Limb (tissue), 2 donors: ENCODE data around the gene SERTAD3.
"Not testable (repeated sequence)": the region's sequence is repeated elsewhere in the genome, so short reads cannot be mapped to it uniquely, and the experiment has no call there.

Experiments used
- DNase-seq, 2 donors: peaks; one replicate each; pipeline ENCODE4 v3.0.0-alpha.2; 2016; ENCODE audit errors: extremely low spot score in 2 of 2

Gene SERTAD3, protein sequence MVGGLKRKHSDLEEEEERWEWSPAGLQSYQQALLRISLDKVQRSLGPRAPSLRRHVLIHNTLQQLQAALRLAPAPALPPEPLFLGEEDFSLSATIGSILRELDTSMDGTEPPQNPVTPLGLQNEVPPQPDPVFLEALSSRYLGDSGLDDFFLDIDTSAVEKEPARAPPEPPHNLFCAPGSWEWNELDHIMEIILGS

DNA sequence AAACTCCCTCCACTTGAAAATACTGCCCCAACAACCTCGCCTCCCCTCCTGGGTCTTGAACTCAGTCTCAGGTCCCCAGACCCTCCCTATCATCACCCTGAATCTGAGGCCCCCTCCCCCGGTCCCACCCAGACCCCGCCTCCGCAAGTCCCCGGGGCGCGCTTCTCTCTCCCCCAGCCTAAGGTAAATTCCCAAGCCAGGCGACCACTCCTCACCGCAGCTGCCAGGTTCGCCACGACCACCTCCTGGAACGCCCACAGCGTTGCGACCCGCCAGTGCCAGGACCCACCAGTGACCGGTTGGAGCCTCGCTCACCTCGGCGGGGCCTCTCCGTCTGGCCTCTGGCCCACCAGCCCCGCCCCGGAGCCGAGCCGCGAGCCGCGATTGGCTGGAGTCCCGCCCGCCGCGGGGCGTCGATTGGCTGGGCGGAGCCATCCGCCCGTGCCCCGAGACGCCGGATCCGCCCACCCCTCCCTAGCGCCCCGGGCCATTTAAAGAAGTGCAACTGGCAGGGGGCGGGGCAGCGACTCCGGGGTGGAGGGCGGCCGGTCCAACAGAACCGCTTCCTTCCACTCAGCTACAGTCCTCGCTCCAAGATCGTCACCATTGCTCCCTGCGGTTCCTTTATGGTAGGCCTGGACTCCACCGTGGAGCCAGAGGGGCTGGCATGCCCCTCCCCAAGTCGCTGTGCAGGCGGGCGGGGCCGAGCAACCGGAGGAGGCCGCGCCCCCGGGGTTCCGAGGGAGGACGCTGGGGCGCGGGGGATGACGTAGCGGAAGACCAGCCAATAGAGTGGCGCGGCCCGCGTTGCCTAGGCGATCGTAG, at the start of gene SERTAD3:
Gene SERTAD3, minus strand, starts transcription at position 336 of the 825 bp plus-strand sequence. CDS start 2,255 bp downstream, outside the sequence.
- DNase-seq, result peak; percentile 98 to 99

DNA sequence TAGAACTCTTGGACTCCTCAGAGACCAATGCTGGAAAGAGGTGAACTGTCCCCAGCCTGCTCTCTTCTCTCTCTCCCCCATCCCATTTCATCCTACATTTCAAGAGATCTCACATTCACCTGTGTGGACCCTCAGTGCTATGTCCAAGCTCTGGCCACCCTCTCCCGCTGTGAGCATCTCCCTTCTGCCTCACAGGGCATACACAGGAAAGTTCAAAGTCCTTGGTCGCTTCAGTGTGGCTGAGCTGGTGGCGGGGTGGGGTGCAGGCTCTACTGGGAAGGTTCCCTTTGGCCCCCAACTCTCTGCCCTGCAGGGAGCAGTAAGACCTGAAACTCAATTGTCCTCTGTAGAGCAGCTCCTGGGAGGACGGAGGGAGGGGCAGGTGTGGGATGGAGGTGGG, 49.6 kb upstream of the SERTAD3 start:
- DNase-seq, result no peak

DNA sequence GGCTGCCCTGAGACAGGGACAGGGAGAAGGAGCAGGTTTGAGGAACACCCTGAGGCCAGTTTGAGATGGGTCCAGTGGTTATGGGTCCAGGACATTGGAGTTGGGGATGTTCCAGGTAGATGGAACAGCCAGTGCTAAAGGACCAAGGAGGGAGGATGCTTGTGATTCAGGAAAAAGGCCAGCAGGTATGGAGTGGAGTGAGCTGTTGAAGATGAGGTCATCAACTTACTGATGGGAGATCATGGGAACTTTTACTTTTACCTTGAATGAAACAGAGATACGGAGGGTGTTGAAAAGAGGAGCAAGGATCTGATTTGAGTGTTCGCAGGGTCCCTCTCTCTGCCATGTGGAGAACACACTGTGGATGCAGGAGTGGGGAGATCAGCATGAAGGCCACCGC, 48.1 kb upstream of the SERTAD3 start:
- no peak for DNase-seq

DNA sequence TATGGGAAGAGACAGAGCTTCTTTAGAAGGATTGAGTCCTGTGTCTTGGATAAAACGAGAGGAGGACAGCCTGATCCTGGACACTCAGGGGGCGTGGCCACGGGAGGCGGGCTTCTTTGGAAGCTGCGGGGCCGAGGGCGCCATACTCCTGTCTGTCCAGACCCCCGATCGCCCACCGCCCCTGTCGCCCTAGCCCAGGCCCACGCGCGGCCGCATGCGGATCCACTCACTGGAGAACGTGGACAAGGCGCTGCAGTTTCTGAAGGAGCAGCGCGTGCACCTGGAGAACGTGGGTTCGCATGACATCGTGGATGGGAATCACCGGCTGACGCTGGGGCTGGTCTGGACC, 45.7 kb upstream of the SERTAD3 start:
- no peak for DNase-seq

DNA sequence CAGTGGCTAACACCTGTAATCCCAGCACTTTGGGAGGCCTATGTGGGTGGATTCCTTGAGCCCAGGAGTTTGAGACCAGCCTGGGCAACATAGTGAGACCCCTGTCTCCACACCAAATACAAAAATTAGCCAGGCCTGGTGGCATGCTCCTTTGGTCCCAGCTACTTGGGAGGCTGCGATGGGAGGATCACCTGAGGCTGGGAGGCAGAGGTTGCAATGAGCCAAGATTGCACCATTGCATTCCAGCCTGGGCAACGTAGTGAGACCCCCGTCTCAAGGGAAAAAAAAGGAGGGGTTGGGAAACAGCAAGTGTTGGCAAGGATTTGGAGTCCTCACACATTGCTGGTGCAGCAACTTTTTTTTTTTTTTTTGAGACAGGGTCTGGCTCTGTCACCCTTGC, 41.9 kb upstream of the SERTAD3 start:
- no peak for DNase-seq

DNA sequence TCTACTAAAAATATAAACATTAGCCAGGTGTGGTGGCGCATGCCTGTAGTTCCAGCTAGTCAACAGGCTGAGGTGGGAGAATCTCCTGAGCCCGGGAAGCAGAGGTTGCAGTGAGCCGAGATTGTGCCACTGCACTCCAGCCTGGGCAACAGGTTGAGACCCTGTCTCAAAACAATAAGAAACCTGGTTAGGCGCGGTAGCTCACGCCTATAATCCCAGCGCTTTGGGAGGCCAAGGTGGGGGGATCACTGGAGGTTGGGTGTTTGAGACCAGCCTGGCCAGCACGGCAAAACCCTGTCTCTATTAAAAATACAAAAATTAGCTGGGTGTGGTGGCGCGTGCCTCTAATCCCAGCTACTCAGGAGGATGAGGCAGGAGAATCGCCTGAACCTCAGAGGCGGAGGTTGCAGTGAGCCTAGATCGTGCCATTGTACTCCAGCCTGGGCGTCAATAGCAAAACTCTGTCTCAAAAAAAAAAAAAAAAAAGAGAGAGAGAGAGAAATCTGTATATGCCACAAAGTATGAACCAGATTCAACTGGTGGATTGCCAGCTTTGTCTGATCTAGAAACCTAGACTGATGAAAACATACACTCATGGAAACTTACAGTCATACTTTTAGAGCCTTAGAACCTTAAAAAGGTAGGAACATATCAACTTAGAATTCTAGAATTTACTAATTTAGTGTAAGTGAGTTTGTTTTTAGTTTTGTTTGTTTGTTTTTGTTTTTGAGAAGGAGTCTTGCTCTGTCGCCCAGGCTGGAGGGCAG, 31.9 kb upstream of the SERTAD3 start:
- not testable (repeated sequence) for DNase-seq

DNA sequence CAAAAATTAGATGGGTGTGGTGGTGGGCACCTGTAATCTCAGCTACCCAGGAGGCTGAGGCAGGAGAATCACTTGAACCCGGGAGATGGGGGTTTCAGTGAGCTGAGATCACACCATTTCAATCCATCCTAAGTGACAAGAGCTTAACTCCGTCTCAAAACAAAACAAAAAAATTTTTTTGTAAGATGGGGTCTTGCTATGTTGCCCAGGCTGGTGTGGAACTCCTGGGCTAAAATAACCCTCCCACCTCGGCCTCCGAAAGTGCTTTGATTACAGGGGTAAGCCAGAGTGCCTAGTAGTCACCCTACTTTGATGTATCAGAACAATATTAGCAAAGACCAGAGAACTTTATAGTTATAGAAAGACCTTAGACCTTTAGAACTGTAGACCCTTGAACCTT, 30.6 kb upstream of the SERTAD3 start:
- DNase-seq, result no peak

DNA sequence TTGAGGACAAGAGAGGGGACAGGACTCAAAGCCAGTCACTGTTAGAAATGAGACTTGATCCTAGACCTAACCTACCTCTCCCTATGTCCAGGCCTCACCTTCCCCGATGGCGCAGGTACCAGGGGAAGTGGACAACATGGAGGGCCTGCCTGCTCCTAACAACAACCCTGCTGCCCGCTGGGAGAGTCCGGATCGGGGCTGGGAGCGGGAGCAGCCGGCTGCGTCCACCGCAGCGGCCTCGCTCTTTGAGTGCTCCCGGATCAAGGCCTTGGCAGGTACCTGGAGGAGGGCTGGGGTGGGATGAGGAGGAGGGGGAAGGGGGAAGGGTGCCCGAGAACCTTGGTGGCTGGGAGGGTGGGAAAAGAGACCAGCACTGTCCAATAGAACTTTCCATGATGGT, 28.4 kb upstream of the SERTAD3 start:
- no peak for DNase-seq

DNA sequence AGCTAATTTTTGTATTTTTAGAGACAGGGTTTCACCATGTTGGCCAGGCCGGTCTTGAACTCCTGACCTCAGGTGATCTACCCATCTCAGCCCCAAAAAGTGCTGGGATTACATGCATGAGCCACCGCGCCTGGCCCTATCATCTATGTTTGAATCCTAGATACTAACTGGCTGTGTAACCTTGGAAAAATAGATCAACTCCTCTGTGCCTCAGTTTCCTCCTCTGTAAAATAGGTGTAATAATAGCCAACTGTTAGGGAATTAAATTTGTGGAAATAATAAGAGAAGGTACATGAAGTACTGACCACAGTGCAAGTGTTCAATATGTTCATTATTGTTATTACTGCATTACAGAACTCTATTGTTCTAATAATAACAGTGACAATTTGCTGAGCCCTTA, 27.0 kb upstream of the SERTAD3 start:
- no peak for DNase-seq

DNA sequence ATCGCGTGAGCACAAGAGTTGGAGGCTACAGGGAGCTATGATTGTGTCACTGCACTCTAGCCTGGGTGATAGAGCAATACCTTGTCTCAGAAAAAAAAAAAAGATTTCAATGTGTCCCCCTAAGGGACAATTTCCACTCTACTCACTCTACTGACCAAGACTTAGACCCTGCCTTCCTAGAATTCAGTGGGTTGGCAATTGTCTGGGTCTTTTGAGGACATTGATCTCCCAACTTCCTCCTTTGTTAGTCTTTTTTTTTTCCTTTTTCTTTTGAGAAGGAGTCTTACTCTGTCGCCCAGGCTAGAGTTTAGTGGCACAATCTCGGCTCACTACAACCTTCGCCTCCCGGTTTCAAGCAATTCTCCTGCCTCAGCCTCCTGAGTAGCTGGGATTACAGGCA, 24.9 kb upstream of the SERTAD3 start:
- DNase-seq, result no peak

DNA sequence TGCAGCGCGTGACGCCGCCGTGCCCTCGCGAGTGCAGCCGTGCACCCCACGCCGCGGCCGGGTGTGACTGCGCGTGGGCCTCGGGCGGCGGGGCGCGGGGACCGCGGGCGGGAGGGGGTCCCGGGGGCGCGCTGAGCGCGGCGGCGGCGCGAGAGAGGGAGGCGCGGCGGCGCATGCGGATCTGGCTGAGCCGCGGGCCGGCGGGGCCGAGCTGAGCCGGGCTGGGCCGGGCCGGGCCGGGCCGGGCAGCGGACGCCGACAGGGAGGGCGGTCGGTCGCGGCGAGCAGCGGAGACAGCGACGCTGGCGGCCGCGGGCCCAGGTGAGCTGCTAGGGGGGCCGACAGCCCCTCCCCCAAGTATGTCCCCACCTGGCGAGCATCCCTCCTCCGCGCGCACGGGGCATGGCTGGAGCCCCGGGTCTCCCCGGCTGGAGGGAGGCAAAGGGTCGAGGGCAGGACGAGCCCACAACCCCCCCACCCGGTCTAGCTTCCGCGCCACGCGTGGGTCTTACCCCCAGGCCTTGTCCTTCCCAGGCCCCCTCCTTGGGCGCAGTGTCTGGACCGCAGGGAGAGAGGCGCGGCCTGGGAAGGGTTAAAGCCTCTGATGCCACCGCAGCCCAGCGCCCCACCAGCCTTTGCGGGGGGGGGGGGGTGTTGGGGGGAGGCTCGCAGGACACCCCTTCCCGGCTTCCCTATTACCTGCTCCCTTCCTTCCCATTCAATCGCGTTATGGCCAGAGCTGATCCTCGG, 23.0 kb upstream of the SERTAD3 start, which contains the start of gene SPTBN4:
Gene SPTBN4, plus strand, starts transcription at position 17 of the 750 bp plus-strand sequence. CDS start 5,621 bp downstream, outside the sequence.
- DNase-seq, result peak in 1 of 2 donors; percentile 51

DNA sequence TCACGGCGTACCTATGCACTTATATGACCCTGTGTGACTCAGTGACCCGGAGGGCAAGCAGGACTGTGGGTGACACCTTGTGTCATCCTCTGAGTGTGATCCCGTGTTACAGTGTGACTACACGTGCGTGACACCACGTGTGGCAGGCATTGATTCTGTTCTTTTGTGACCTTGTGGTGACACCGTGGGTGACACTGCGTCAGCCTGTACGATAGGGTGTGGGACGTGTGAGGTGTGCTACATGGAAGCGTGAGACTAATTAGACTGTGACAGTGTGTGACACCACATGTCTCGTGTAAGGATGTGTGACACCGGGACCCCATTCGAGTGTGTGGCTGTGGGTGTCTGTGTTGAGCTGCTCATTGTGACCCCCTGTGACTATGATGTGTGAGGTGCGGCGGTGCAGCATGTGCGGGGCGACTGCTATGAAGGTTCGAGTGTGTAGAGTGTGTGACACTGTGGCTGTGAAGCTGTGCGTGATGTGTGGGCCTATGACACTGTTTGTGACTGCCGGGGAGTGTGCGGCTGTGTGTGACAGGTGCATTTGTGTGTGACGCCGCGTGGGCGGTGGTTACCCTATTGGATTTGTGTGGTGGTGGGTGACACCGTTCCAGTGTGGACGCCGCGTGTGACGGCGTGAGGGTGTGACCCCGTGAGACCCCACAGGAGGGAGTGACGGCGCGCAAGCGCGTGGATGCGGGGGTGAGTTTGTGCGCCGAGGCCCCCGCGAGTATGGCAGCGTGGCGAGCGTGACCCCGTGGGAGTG, 22.3 kb upstream of the SERTAD3 start:
- DNase-seq, result peak in 1 of 2 donors; percentile 48

DNA sequence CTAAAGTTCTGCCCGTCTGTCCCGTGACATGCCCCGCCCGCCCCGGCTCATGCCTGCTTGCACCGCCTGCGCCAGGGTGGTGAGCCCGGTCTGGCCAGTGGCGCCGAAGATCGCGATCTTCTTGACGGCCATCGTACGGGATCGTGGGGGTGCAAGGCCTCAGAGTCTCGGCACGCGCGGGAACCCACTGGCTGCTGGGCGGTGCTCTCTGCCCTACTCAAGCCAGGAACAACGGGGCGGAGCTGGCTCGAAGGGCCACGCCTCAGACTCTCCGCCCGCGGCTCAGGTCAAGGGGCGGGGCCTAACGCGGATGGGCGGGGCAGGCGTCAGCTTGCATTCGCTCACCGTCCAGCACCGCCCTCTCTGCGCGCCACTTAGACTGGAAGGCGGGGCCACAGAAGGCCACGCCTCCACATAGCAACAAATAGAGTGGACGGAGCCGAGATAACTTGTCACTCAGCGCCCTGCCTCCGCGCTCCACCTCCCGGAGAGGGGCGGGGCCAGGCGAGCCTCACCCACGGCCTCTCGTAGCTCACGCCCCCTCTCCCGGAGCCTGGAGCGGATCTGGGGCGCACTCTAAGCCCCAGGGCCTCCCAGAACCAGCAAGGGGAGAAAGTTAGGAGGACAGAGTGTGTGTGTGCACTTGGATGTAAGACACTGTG, 21.6 kb upstream of the SERTAD3 start, which contains the start of gene BLVRB:
Gene BLVRB, minus strand, starts transcription at position 189 of the 662 bp plus-strand sequence. Its CDS starts 57 bp downstream, at position 132.
- peak; percentile 99 for DNase-seq

DNA sequence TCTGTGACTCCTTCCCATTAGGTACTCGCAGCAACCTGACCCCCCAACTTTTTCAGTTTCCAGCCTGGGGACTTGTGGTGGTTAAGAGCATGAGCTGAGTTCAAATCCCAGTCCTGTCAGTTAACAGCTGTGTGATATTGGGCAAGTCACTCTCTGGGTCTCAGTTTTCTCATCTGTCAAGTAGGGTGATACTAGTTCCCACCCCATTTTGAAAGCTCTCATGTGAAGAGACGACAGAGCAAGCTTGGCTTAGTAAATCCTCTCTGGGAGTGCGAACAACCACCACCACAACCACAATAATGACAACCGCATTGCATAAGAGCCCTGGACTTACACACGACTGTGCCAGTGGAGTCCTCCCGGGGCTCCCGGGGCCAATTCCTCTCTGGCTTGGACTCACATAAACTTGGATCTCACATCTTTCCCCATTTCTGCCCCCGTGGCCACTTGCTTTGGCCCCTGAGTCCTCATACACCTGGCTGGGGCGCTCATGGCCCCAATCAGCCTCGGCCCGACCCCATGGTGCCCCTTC, 21.0 kb upstream of the SERTAD3 start:
- DNase-seq, result peak in 1 of 2 donors; percentile 3

DNA sequence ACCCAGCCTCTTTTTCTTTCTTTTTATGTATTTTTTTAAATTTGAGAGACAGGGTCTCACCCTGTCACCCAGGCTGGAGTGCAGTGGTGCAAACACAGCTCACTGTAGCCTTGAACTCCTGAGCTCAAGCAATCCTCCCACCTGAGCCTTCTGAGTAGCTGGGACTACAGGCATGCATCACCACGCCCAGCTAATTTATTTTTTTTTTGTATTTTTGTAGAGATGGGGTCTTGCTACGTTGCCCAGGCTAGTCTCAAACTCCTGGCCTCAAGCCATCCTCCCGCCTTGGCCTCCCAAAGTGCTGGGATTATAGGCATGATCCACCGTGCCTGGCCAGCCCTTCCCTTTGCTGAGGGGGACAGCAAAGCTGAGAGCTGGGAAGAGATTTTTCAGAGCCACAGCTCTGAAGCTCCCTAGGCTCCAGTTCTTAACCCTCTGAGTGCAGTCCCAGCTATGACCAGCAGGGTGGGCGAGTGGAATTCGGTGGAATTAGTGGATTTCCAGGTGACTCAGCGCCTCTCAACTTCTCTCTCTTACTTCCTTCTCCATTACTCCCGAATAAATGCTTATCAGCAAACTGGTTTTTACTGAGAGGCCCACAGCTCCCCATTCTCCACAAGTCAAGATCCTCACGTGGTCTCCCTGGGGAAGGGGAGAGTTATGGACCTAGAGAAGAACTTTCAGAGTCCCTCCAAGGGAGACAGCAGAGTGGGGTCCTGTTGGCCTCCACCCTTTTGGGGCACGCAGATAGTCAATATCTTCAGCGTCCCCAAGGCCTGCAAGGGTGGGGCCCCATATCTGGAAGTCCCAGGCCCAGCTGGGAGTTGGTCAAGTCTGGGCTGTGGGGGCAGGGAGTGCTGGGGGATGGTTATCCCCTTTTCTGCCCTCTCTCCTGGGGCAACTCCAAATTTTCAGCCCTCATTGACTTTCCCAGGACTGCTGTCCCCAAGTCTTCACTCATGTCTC, 20.2 kb upstream of the SERTAD3 start:
- DNase-seq, result peak; percentile 67 to 80

DNA sequence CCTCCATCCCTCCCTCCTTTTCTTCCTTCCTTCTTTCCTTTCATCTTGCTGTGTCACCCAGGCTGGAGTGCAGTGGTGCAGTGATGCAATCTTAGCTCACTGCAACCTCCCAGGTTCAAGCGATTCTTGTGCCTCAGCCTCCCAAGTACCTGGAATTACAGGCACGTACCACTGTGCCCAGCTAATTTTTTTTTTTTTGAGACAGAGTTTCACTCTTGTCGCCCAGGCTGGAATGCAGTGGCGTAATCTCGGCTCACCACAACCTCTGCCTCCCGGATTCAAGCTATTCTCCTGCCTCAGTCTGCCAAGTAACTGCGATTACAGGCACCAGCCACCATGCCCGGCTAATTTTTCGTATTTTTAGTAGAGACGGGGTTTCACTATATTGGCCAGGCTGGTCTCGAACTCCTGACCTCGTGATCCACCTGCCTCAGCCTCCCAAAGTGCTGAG, 19.5 kb upstream of the SERTAD3 start:
- DNase-seq, result not testable (repeated sequence)

DNA sequence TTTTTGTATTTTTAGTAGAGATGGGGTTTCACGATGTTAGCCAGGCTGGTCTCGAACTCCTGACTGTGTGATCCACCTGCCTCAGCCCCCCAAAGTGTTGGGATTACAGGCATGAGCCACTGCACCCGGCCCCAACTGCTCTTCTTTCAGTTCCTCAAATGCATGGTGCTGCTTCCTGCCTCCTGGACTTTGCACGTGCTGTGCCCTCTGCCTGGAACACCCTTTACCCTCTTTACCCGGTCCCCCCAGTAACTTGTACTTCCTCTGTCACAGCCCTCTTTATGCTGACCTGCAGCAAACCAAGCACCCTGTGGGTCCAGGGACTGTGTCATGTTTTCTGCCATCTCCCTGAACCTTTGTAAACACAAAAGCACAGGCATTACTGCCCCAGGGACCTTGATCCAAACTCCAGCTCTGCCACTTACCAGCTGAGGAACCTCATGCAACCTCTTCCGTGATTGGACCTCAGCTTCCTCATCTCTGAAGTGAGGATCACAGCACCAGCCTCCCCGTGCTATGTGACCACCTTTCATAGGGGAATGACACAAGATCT, 17.6 kb upstream of the SERTAD3 start:
- no peak for DNase-seq

DNA sequence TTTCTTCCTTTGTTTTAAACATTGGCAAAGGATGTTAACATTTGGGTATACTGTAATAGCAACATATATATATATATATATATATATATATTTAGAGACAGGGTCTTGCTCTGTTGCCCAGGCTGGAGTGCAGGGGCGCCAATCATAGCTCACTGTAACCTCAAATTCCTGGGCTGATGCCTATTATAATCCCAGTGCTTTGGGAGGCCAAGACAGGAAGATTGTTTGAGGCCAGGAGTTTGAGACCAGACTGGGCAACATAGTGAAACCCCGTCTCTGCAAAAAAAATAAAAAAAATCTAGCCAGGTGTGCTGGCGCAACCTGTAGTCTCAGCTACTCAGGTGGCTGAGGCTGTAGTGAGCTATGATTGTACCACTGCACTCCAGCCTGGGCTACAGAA, 16.1 kb upstream of the SERTAD3 start:
- no peak for DNase-seq
